Mesodermal cell (in vitro differentiated cells): Measurements from ENCODE around the gene ANXA2.
"Not testable (repeated sequence)": the region's sequence is repeated elsewhere in the genome, so short reads cannot be mapped to it uniquely, and the experiment has no call there.

ENCODE experiments used
- H3K27ac ChIP-seq: 2 replicates; pipeline ENCODE4 v1.7.0; 2013; ENCODE audit warnings: mild to moderate bottlenecking, low read depth, low read length, moderate library complexity; ENCODE audit not compliant: severe bottlenecking
- H3K36me3 ChIP-seq: 2 replicates; pipeline ENCODE4 v1.7.1; 2013; ENCODE audit warnings: mild to moderate bottlenecking, low read length, moderate library complexity; ENCODE audit not compliant: control insufficient read depth, insufficient read depth
- H3K4me1 ChIP-seq: one replicate; pipeline ENCODE4 v1.7.1; 2013; ENCODE audit warnings: mild to moderate bottlenecking, low read length; ENCODE audit not compliant: insufficient read depth, control insufficient read depth, poor library complexity, severe bottlenecking
- H3K4me3 ChIP-seq: 2 replicates; pipeline ENCODE4 v1.7.0; 2013; ENCODE audit warnings: low read length, control low read depth, mild to moderate bottlenecking; ENCODE audit not compliant: insufficient read depth, poor library complexity, severe bottlenecking; ENCODE audit errors: extremely low read depth
- H3K9me3 ChIP-seq: 2 replicates; pipeline ENCODE4 v1.7.1; 2013; ENCODE audit warnings: mild to moderate bottlenecking, low read length, moderate library complexity; ENCODE audit not compliant: control insufficient read depth
- WGBS, 2 experiments: methylation state at CpG; one replicate each; pipeline ENCODE4 v1.1.5; 2013; ENCODE audit warnings: missing lambda C conversion rate in 2 of 2; ENCODE audit not compliant: insufficient coverage in 2 of 2; 5-methylcytosine and 5-hydroxymethylcytosine counted together

Gene ANXA2

GRCh38 chr15:60369696-60370095 lies 28.1 kb downstream of the ANXA2 start:
- no peak overlapping the region for H3K4me3 ChIP-seq
- WGBS, 2 experiments, result 94 to 98% methylated on average over 3 of the region's 5 CpGs
- no peaks in the 10 kb centered on the region for H3K9me3 ChIP-seq
- H3K36me3 ChIP-seq, result peaks cover 64% of the 10 kb centered on the region
- peaks cover 56% of the 10 kb centered on the region for H3K4me1 ChIP-seq
- H3K27ac ChIP-seq, result no peak overlapping the region

GRCh38 chr15:60364612-60364924 lies 33.2 kb downstream of the ANXA2 start:
- Histone ChIP-seq H3K4me3 (no peak overlapping the region), H3K27ac (no peak overlapping the region), H3K4me1 (peaks cover 28% of the 10 kb centered on the region), H3K9me3 (no peaks in the 10 kb centered on the region), H3K36me3 (peaks cover 68% of the 10 kb centered on the region)
- 100% methylated on average over 1 of the region's 2 CpGs for WGBS, 2 experiments

GRCh38 chr15:60363903-60364611 lies 33.7 kb downstream of the ANXA2 start:
- no peak overlapping the region for H3K27ac ChIP-seq
- 91 to 93% methylated on average over 16 to 17 of the region's 17 CpGs for WGBS, 2 experiments
- H3K4me3 ChIP-seq, result no peak overlapping the region
- peaks cover 68% of the 10 kb centered on the region for H3K36me3 ChIP-seq
- no peaks in the 10 kb centered on the region for H3K9me3 ChIP-seq
- H3K4me1 ChIP-seq, result peaks cover 28% of the 10 kb centered on the region

- WGBS, 2 experiments, result 100% methylated on average over 1 of the region's 2 CpGs
- peaks cover 24% of the 10 kb centered on the region for H3K4me1 ChIP-seq
- H3K4me3 ChIP-seq, result no peak overlapping the region
- peaks cover 71% of the 10 kb centered on the region for H3K36me3 ChIP-seq
- peak overlapping the region; percentile 41 for H3K27ac ChIP-seq
- no peaks in the 10 kb centered on the region for H3K9me3 ChIP-seq
These were observed 34.7 kb downstream of the ANXA2 start for GRCh38 chr15:60363087-60363549.

- Histone ChIP-seq H3K36me3 (peaks cover 78% of the 10 kb centered on the region), H3K4me3 (no peak overlapping the region), H3K27ac (peak overlapping the region; percentile 41), H3K9me3 (no peaks in the 10 kb centered on the region), H3K4me1 (peaks cover 24% of the 10 kb centered on the region)
- WGBS, 2 experiments, result 85 to 94% methylated on average over 6 of the region's 8 CpGs
These were observed 35.3 kb downstream of the ANXA2 start for GRCh38 chr15:60362321-60363086.

- H3K9me3 ChIP-seq, H3K4me3 ChIP-seq, H3K27ac ChIP-seq: not testable (repeated sequence)
- H3K36me3 ChIP-seq, result peaks cover 100% of the 10 kb centered on the region
- 90 to 100% methylated on average over 1 to 7 of the region's 10 CpGs for WGBS, 2 experiments
- peaks cover 26% of the 10 kb centered on the region for H3K4me1 ChIP-seq
These were observed 38.0 kb downstream of the ANXA2 start for GRCh38 chr15:60359738-60360137.

GRCh38 chr15:60358935-60359682 lies 38.7 kb downstream of the ANXA2 start:
- 95 to 100% methylated on average over 7 to 8 of the region's 10 CpGs for WGBS, 2 experiments
- H3K36me3 ChIP-seq, result peaks cover 100% of the 10 kb centered on the region
- H3K27ac ChIP-seq, result no peak overlapping the region
- H3K4me1 ChIP-seq, result peaks cover 26% of the 10 kb centered on the region
- no peaks in the 10 kb centered on the region for H3K9me3 ChIP-seq
- H3K4me3 ChIP-seq, result no peak overlapping the region

- Histone ChIP-seq H3K36me3 (peaks cover 99% of the 10 kb centered on the region), H3K9me3 (no peaks in the 10 kb centered on the region), H3K4me1 (peaks cover 9% of the 10 kb centered on the region), H3K27ac (no peak overlapping the region), H3K4me3 (no peak overlapping the region)
- 100% methylated on average over 3 of the region's 4 CpGs for WGBS, 2 experiments
These were observed 41.0 kb downstream of the ANXA2 start for GRCh38 chr15:60356832-60357231.

GRCh38 chr15:60355148-60355857 lies 42.5 kb downstream of the ANXA2 start:
- Histone ChIP-seq H3K4me3 (no peak overlapping the region), H3K27ac (no peak overlapping the region), H3K36me3 (peaks cover 99% of the 10 kb centered on the region), H3K9me3 (no peaks in the 10 kb centered on the region), H3K4me1 (peaks cover 10% of the 10 kb centered on the region)
- WGBS, 2 experiments, result 87 to 94% methylated on average over 5 to 10 of the region's 10 CpGs

- Histone ChIP-seq H3K4me3 (no peak overlapping the region), H3K9me3 (no peaks in the 10 kb centered on the region), H3K36me3 (peaks cover 95% of the 10 kb centered on the region), H3K27ac (no peak overlapping the region), H3K4me1 (peaks cover 7% of the 10 kb centered on the region)
- WGBS, 2 experiments, result 78 to 83% methylated on average over 3 to 4 of the region's 5 CpGs
These were observed 44.4 kb downstream of the ANXA2 start for GRCh38 chr15:60353245-60353920.
